ENCODE measurements around the gene SEC22C. TPM values are rescaled to one million over a fixed set of nuclear protein-coding genes. Genes with fewer than 3 reads are reported as not detected.

Gene SEC22C
- total and polyA plus RNA-seq, 2 of the 13 experiments (the other 11 are each of a cell fraction or from before 2014, with no cell fraction given), result 20.0 to 40.0 TPM

DNA sequence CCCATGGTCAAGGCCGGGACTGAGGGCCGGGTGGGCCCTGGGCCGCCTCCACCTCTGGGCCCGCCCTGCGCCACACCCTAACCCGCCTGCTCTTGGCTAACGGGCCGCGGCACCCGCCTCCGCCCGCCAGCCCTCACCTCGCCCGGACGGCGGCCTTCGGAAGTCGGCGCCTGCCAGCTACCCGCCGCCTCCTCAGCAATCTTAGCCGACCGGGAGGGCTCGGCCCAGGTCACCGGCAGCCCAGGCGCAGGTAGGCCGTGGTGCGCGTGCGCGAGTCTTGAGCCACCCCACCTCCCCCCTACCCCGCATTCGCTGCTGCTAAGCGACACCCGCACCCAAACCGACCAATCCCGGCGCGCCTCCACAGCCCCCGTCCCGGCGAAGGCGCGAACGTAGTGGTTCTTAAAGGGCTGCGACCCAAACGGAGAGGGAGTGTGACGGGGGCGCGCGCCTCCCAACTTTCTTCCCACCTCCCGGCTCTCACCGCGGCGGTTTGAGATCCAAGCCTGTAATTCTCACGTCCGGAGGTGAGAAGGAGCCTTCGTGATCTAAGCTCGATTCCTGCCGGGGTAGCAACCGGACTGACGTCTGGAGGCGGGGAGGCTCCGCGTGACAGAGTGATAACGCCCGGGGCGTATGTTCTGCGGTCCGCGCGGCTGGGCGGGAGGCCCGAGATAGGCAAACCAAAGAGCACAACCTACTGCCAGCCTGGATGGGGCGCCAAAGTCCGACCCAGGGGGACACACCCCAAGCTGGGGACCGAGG lies at the start of gene SEC22C (continued):
- TF ChIP-seq, protein P1, sequence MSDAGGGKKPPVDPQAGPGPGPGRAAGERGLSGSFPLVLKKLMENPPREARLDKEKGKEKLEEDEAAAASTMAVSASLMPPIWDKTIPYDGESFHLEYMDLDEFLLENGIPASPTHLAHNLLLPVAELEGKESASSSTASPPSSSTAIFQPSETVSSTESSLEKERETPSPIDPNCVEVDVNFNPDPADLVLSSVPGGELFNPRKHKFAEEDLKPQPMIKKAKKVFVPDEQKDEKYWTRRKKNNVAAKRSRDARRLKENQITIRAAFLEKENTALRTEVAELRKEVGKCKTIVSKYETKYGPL (CRISPR knock-in tag; IDR thresholded peaks at IDR 0.05), result no peak
- no peak; the same call in 1 of the 2 replicates for TF ChIP-seq FIP1L1 (IDR thresholded peaks at IDR 0.05; ENCODE audit: borderline replicate concordance, insufficient read depth, low read depth, low read length)
- TF ChIP-seq TAF1 (CRISPR knock-in tag; IDR thresholded peaks at IDR 0.05), result peak; percentile 87
- no peak for TF ChIP-seq MAF1 (CRISPR knock-in tag; IDR thresholded peaks at IDR 0.05; ENCODE audit: borderline replicate concordance)
- TF ChIP-seq, protein P2, sequence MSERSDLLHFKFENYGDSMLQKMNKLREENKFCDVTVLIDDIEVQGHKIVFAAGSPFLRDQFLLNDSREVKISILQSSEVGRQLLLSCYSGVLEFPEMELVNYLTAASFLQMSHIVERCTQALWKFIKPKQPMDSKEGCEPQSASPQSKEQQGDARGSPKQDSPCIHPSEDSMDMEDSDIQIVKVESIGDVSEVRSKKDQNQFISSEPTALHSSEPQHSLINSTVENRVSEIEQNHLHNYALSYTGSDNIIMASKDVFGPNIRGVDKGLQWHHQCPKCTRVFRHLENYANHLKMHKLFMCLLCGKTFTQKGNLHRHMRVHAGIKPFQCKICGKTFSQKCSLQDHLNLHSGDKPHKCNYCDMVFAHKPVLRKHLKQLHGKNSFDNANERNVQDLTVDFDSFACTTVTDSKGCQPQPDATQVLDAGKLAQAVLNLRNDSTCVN (CRISPR knock-in tag; IDR thresholded peaks at IDR 0.05; ENCODE audit: borderline replicate concordance), result peak; percentile 41; the same call in 1 of the 2 replicates
- TF ChIP-seq, protein P3, sequence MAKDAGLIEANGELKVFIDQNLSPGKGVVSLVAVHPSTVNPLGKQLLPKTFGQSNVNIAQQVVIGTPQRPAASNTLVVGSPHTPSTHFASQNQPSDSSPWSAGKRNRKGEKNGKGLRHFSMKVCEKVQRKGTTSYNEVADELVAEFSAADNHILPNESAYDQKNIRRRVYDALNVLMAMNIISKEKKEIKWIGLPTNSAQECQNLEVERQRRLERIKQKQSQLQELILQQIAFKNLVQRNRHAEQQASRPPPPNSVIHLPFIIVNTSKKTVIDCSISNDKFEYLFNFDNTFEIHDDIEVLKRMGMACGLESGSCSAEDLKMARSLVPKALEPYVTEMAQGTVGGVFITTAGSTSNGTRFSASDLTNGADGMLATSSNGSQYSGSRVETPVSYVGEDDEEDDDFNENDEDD (CRISPR knock-in tag; IDR thresholded peaks at IDR 0.05; ENCODE audit: borderline replicate concordance), result peak; percentile 86; the same call in 1 of the 2 replicates
- peak; percentile 64; the same call in 1 of the 2 replicates for TF ChIP-seq ZNF543 (CRISPR knock-in tag; IDR thresholded peaks at IDR 0.05)
- no peak for TF ChIP-seq ZNF326 (CRISPR knock-in tag; IDR thresholded peaks at IDR 0.05; ENCODE audit: borderline replicate concordance)
- 0 out of 2 replicates have a peak, but pooled peaks have one; percentile 37 for TF ChIP-seq ZFP41 (CRISPR knock-in tag; IDR thresholded peaks at IDR 0.05; ENCODE audit: borderline replicate concordance)
- TF ChIP-seq ZNF230 (CRISPR knock-in tag; IDR thresholded peaks at IDR 0.05), result peak; percentile 84
- TF ChIP-seq ZUFSP (CRISPR knock-in tag; IDR thresholded peaks at IDR 0.05; ENCODE audit: borderline replicate concordance), result no peak
- TF ChIP-seq HCFC1 (IDR thresholded peaks at IDR 0.05; ENCODE audit: low read depth, low read length), result 0 out of 2 replicates have a peak, but pooled peaks have one; percentile 6
- TF ChIP-seq MTF2 (CRISPR knock-in tag; IDR thresholded peaks at IDR 0.05; ENCODE audit: borderline replicate concordance), result peak; percentile 27; the same call in 1 of the 2 replicates
- 0 out of 2 replicates have a peak, but pooled peaks have one; percentile 29 for TF ChIP-seq CHD2 (IDR thresholded peaks at IDR 0.05; ENCODE audit: low read depth, low read length)
- peak; percentile 79; the same call in 1 of the 2 replicates for TF ChIP-seq ZNF589 (CRISPR knock-in tag; conservative IDR thresholded peaks at IDR 0.05)
- TF ChIP-seq GATAD1 (CRISPR knock-in tag; IDR thresholded peaks at IDR 0.05), result peak; percentile 79
- TF ChIP-seq SRF (IDR thresholded peaks at IDR 0.05; ENCODE audit: low read depth, low read length), result no peak
- TF ChIP-seq HDAC6 (IDR thresholded peaks at IDR 0.05; ENCODE audit: low read depth, low read length), result no peak
- TF ChIP-seq, protein P4, sequence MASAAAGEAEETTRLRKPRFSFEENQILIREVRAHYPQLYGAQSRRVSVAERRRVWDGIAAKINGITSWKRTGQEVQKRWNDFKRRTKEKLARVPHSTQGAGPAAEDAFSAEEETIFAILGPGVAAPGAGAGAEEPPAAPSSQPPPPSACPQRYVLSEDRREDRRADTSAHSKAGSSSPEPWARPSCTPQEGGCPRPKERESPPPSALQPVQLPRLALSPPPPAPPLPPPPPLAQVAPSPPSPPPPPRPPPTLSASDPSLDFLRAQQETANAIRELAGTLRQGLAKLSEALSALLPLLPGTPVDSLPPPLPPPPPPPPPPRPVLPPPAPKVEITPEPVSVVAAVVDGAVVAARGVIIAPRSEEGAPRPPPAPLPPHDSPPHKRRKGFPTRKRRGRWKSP (CRISPR knock-in tag; IDR thresholded peaks at IDR 0.05), result peak; percentile 88
- TF ChIP-seq ZNF331 (CRISPR knock-in tag; IDR thresholded peaks at IDR 0.05), result peak; percentile 44
- TF ChIP-seq KDM6A (CRISPR knock-in tag; IDR thresholded peaks at IDR 0.05; ENCODE audit: low read depth), result no peak
- TF ChIP-seq ZFX (CRISPR knock-in tag; IDR thresholded peaks at IDR 0.05; ENCODE audit: low read depth), result peak; percentile 98

Data from HepG2 (cell line).